ENCODE data around the gene FBXO4.

- TF ChIP-seq, protein P1, sequence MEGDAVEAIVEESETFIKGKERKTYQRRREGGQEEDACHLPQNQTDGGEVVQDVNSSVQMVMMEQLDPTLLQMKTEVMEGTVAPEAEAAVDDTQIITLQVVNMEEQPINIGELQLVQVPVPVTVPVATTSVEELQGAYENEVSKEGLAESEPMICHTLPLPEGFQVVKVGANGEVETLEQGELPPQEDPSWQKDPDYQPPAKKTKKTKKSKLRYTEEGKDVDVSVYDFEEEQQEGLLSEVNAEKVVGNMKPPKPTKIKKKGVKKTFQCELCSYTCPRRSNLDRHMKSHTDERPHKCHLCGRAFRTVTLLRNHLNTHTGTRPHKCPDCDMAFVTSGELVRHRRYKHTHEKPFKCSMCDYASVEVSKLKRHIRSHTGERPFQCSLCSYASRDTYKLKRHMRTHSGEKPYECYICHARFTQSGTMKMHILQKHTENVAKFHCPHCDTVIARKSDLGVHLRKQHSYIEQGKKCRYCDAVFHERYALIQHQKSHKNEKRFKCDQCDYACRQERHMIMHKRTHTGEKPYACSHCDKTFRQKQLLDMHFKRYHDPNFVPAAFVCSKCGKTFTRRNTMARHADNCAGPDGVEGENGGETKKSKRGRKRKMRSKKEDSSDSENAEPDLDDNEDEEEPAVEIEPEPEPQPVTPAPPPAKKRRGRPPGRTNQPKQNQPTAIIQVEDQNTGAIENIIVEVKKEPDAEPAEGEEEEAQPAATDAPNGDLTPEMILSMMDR (IDR thresholded peaks at IDR 0.05): no peak
- no peak for TF ChIP-seq POLR2A (IDR thresholded peaks at IDR 0.05)
These were observed 42.3 kb downstream of the FBXO4 start for GRCh38 chr5:41967401-41967800.
